ENCODE data around the gene SLC45A1.

Gene SLC45A1

GRCh38 chr1:8352886-8353785, 35.2 kb downstream of the SLC45A1 start:
- no peak for DNase-seq (ENCODE audit: low read depth in 2 of 2, low spot score in 1 of 2)

- DNase-seq (ENCODE audit: low read depth in 2 of 2, low spot score in 1 of 2): no peak
Measured at GRCh38 chr1:8354038-8354437, 36.1 kb downstream of the SLC45A1 start.

- no peak for DNase-seq (ENCODE audit: low read depth in 2 of 2, low spot score in 1 of 2)
Measured at GRCh38 chr1:8355439-8356255, 37.7 kb downstream of the SLC45A1 start.

- DNase-seq (ENCODE audit: low read depth in 2 of 2, low spot score in 1 of 2): no peak
Measured at GRCh38 chr1:8356256-8357209, 38.6 kb downstream of the SLC45A1 start.

- no peak for DNase-seq (ENCODE audit: low read depth in 2 of 2, low spot score in 1 of 2)
Measured at GRCh38 chr1:8357329-8358101, 39.6 kb downstream of the SLC45A1 start.

- no peak for DNase-seq (ENCODE audit: low read depth in 2 of 2, low spot score in 1 of 2)
Measured at GRCh38 chr1:8358241-8358896, 40.5 kb downstream of the SLC45A1 start.

- no peak for DNase-seq (ENCODE audit: low read depth in 2 of 2, low spot score in 1 of 2)
Measured at GRCh38 chr1:8358897-8359616, 41.1 kb downstream of the SLC45A1 start.

GRCh38 chr1:8359617-8360481, 41.9 kb downstream of the SLC45A1 start:
- DNase-seq (ENCODE audit: low read depth in 2 of 2, low spot score in 1 of 2): no peak

- no peak for DNase-seq (ENCODE audit: low read depth in 2 of 2, low spot score in 1 of 2)
Measured at GRCh38 chr1:8360493-8361197, 42.7 kb downstream of the SLC45A1 start.

GRCh38 chr1:8361198-8361849, 43.4 kb downstream of the SLC45A1 start:
- no peak for DNase-seq (ENCODE audit: low read depth in 2 of 2, low spot score in 1 of 2)

GRCh38 chr1:8362701-8363101, 44.8 kb downstream of the SLC45A1 start:
- DNase-seq (ENCODE audit: low read depth in 2 of 2, low spot score in 1 of 2): no peak

- no peak for DNase-seq (ENCODE audit: low read depth in 2 of 2, low spot score in 1 of 2)
Measured at GRCh38 chr1:8363186-8363766, 45.4 kb downstream of the SLC45A1 start.

GRCh38 chr1:8363767-8364301, 45.9 kb downstream of the SLC45A1 start:
- no peak for DNase-seq (ENCODE audit: low read depth in 2 of 2, low spot score in 1 of 2)

GRCh38 chr1:8364528-8365442, 46.9 kb downstream of the SLC45A1 start:
- no peak for DNase-seq (ENCODE audit: low read depth in 2 of 2, low spot score in 1 of 2)

GRCh38 chr1:8365661-8366362, 47.9 kb downstream of the SLC45A1 start:
- DNase-seq (ENCODE audit: low read depth in 2 of 2, low spot score in 1 of 2): no peak

Measured in stimulated activated CD8-positive, alpha-beta memory T cell treated with anti-CD3 and anti-CD28 coated beads, Interleukin-4, amount 100 ng/mL, for 4 hours (primary cell).